Brain microvascular endothelial cell (primary cell): Measurements from ENCODE around the gene RPP25L.

Source experiments
- DNase-seq: peaks from one replicate; pipeline ENCODE4 v3.0.0-alpha.2; 2020
- H3K27ac ChIP-seq: fragments of 250-450 bp; sonication (Bioruptor Pico); 2 replicates; pipeline ENCODE4 v1.5.1; 2020; ENCODE audit warnings: mild to moderate bottlenecking, moderate library complexity
- H3K27me3 ChIP-seq: fragments of 250-450 bp; sonication (Bioruptor Pico); replicated peaks from 2 replicates; pipeline ENCODE4 v1.5.1; 2020; ENCODE audit warnings: mild to moderate bottlenecking
- H3K36me3 ChIP-seq: fragments of 250-450 bp; sonication (Bioruptor Pico); replicated peaks from 2 replicates; pipeline ENCODE4 v1.5.1; 2020; ENCODE audit warnings: mild to moderate bottlenecking
- H3K4me3 ChIP-seq: 2 replicates; pipeline ENCODE4 v1.5.1; 2011; ENCODE audit warnings: low read depth, mild to moderate bottlenecking, control low read depth, low read length, moderate library complexity
- in situ Hi-C: cut with HindIII; loops from 2 replicates; pipeline ENCODE4 v1.10.0; 2017; ENCODE audit warnings: low sequenced_read_pairs, low pct_ligation_motif_present
- TF ChIP-seq, protein P1 (sequence below): IDR thresholded peaks from 2 replicates; pipeline ENCODE4 v1.5.1; 2011; ENCODE audit warnings: low read depth, mild to moderate bottlenecking, moderate library complexity, low read length, control low read depth, inconsistent platforms; ENCODE audit errors: missing control alignments

RPP25L gene

DNA sequence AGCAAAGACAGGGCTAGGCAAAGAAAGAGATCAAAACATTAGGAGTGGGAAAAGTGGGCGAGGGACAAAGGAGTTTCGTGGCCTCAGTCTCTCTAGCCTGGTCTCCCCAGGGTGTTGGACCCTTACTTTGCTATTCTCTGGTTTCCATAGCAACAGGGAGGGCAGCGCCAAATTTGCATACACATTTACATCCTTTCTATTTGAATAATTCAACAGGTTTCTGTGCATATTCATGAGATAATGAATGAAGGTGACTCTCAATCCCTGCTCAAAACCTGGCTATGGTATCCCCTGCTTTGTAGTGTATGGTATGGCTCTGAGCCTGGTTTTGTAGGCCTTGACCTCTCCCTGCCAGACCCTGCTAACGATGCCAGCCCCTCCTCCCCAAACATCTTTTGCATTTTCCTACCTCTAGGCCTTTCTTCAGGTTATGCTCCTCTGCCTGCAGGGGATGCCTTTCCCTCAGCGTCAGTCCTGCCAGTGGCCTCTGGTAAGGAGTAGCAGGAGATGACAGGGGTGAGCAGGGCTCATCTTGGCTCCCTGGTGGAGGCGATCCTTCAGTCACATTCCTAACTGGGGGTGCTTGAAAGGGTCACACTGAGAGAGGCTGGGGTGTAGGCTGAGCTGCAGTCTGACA is 9.8 kb downstream of the RPP25L start:
- Histone ChIP-seq H3K36me3 (no peaks in the 10 kb centered on the region), H3K27ac (no peak overlapping the region), H3K4me3 (no peak overlapping the region), H3K27me3 (peaks cover 8% of the 10 kb centered on the region)
- TF ChIP-seq, protein P1, sequence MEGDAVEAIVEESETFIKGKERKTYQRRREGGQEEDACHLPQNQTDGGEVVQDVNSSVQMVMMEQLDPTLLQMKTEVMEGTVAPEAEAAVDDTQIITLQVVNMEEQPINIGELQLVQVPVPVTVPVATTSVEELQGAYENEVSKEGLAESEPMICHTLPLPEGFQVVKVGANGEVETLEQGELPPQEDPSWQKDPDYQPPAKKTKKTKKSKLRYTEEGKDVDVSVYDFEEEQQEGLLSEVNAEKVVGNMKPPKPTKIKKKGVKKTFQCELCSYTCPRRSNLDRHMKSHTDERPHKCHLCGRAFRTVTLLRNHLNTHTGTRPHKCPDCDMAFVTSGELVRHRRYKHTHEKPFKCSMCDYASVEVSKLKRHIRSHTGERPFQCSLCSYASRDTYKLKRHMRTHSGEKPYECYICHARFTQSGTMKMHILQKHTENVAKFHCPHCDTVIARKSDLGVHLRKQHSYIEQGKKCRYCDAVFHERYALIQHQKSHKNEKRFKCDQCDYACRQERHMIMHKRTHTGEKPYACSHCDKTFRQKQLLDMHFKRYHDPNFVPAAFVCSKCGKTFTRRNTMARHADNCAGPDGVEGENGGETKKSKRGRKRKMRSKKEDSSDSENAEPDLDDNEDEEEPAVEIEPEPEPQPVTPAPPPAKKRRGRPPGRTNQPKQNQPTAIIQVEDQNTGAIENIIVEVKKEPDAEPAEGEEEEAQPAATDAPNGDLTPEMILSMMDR, result no peak
- no peak for DNase-seq
- in situ Hi-C loops, result no loop called here

DNA sequence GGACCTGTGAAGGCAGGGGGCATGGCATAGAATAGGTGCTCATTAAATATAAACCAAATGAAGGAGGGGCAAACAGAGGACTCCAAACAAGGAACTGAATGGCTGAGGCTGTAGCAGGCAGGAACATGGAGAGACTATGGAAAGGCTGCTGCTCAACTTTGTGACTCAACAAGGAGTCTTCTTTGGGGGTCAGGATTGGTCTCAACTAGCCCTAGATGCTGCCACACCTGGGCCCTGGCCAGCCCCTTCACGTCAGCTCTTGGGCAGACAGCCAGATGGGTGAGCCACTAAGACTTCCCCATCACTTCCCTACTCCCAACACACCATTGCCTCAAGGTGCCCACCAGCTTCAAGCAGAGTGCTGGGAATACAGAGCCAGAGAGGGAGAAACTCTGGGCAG is 11.0 kb downstream of the RPP25L start:
- no peak overlapping the region for H3K4me3 ChIP-seq
- in situ Hi-C loops, result no loop called here
- no peak for DNase-seq
- no peaks in the 10 kb centered on the region for H3K36me3 ChIP-seq
- peaks cover 8% of the 10 kb centered on the region for H3K27me3 ChIP-seq
- no peak overlapping the region for H3K27ac ChIP-seq
- TF ChIP-seq, protein P1, result no peak

DNA sequence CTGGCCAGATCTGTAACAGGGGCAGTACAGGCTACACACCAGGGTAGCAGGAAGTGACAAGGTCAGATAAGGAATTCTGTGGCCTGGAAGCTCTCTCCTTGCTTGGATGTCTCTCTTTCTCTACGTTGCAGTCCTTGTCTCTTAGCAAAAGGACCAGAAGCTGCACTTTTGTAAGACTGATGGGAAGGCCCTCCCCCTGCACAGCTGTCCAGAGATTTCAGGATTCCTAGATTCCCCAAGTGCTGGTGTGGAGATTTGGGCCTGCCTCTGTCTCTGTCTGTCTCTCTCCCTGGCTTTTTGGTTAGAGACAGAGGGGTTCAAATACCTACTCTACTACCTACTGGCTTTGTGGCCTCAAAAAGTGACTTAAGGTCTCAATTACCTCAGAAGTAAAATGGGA is 12.4 kb downstream of the RPP25L start:
- no peak overlapping the region for H3K4me3 ChIP-seq
- in situ Hi-C loops, result no loop called here
- H3K36me3 ChIP-seq, result no peaks in the 10 kb centered on the region
- DNase-seq, result no peak
- TF ChIP-seq, protein P1, result no peak
- peaks cover 10% of the 10 kb centered on the region for H3K27me3 ChIP-seq
- H3K27ac ChIP-seq, result no peak overlapping the region

DNA sequence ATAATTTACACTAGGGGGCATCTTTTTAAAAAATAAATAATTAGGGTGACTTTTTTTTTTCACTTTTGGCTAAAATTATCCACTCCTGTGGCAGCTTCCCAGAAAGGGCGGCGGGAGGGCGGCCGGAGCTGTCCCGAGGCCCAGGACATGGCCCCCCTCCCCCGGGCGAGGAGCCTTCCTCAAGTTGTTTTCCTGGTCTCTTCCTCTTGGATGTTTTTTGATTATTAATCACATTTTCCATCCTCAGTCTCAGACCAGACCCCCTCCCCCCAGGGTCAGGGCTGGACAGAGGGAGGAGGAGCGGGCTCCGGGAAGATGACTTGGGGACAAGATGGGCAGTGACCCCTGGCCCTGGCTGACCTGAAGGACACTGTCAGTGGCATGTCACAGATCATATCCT is 17.7 kb downstream of the RPP25L start:
- H3K36me3 ChIP-seq, result no peaks in the 10 kb centered on the region
- H3K27me3 ChIP-seq, result peaks cover 50% of the 10 kb centered on the region
- no peak for DNase-seq

DNA sequence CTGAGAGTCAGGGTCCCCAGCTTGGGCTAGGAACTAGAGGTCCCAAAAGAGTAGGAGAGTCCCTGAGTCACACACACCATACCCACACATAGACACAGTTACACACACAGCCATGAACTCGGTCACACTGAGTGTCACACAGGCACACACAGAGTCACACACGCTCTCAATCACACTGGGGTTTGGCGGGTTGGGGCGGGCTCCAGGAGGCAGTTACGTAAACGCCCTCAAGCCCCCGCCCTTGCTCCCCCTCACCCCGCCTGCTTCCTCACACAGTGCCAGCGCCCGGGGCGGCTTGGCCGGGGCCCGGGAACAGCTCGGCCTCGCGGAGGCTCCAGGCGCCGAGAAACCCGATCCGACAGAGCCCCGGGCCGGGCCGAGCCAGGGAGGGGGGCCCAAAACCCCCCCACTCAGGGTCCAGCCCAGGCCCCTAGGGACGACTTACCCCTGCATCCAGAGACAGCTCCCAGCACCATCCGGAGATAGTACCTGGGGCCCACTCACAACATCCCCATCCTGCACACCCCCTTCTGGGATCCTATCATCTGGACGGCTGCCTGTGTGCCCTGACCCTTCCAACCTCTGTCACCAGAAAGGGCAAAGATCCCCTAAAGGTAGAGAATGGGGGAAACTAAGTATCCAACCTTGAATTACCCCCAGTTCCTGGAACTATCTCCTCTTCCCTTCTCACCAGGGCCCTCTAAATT is 18.8 kb downstream of the RPP25L start:
- no peak overlapping the region for H3K4me3 ChIP-seq
- TF ChIP-seq, protein P1, result no peak
- peaks cover 59% of the 10 kb centered on the region for H3K27me3 ChIP-seq
- no peak for DNase-seq
- no peak overlapping the region for H3K27ac ChIP-seq
- in situ Hi-C loops, result no loop called here
- H3K36me3 ChIP-seq, result no peaks in the 10 kb centered on the region

More for the DNA sequence above, 17.7 kb downstream of the RPP25L start:
- H3K4me3 ChIP-seq, result no peak overlapping the region
- TF ChIP-seq, protein P1, result no peak
- in situ Hi-C loops, result no loop called here
- H3K27ac ChIP-seq, result no peak overlapping the region
